ENCODE data around the gene TEC. TPM values are rescaled to one million over a fixed set of nuclear protein-coding genes. Genes with fewer than 3 reads are reported as not detected.

The TEC gene
- total and polyA plus RNA-seq, 2 of the 8 experiments (the other 6 are each of a cell fraction or from before 2014, with no cell fraction given) = 0.73 to 1.8 TPM

DNA sequence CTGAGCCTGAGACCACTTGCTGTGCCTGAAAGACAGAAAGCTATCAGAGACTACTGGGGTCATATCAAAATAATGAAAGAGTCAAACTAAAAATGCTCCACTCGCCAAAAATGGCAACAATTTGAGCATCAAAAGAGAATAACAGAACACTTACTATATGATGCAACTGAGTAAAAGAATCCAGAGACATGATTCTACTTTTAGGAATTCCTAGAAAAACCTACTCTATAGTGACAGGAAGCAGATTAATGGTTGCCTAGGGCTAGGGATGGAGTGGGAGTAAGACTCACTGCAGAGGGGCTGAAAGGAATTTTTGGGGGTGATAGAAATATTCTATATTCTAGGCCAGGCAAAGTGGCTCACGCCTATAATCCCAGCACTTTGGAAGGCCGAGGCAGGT lies 42.3 kb upstream of the TEC start (continued):
- TF ChIP-seq JUND (IDR thresholded peaks at IDR 0.05; ENCODE audit: low read length) = no peak
- no peak for TF ChIP-seq SP1 (IDR thresholded peaks at IDR 0.05; ENCODE audit: low read depth, low read length)
- no peak for TF ChIP-seq SUZ12 (IDR thresholded peaks at IDR 0.05; ENCODE audit: low read length)

Data from H1 (cell line).